VCaP (cell line): Measurements from ENCODE around the gene AURKB.
"Not testable (repeated sequence)": the region's sequence is repeated elsewhere in the genome, so short reads cannot be mapped to it uniquely, and the experiment has no call there.

Experiments
- H3K27ac ChIP-seq: fragments of 450-650 bp; 2 replicates; pipeline ENCODE4 v1.5.1; 2017
- CTCF ChIP-seq: fragments of 450-650 bp; conservative IDR thresholded peaks from 2 replicates; pipeline ENCODE4 v1.5.1; 2017; ENCODE audit warnings: mild to moderate bottlenecking, moderate library complexity

The AURKB gene

GRCh38 chr17:8176998-8177731, 33.2 kb downstream of the AURKB start:
- H3K27ac ChIP-seq = no peak overlapping the region
- TF ChIP-seq CTCF = no peak

GRCh38 chr17:8176197-8176940, 34.0 kb downstream of the AURKB start, which contains the start of gene TMEM107:
TMEM107 (minus strand) TSS chr17:8176380; CDS start chr17:8176286, 94 bp downstream.
- H3K27ac ChIP-seq = peak within 1 kb of the TSS; percentile 24; the same call in 1 of the 2 replicates
- TF ChIP-seq CTCF = no peak

GRCh38 chr17:8175795-8176196, 34.6 kb downstream of the AURKB start:
- no peak for TF ChIP-seq CTCF
- H3K27ac ChIP-seq = peak overlapping the region; percentile 24; the same call in 1 of the 2 replicates

- H3K27ac ChIP-seq = peak overlapping the region; percentile 90
- no peak for TF ChIP-seq CTCF
These were observed 36.5 kb downstream of the AURKB start for GRCh38 chr17:8173871-8174322.

- no peak for TF ChIP-seq CTCF
These were observed 37.1 kb downstream of the AURKB start for GRCh38 chr17:8173056-8173870.

GRCh38 chr17:8170186-8170585, 40.2 kb downstream of the AURKB start:
- H3K27ac ChIP-seq = not testable (repeated sequence)

More at GRCh38 chr17:8173056-8173870, 37.1 kb downstream of the AURKB start:
- peak overlapping the region; percentile 90 for H3K27ac ChIP-seq

GRCh38 chr17:8167526-8167925, 42.8 kb downstream of the AURKB start:
- H3K27ac ChIP-seq = no peak overlapping the region
- no peak for TF ChIP-seq CTCF
